K562 (cell line): ENCODE measurements around the gene TMEM19. TPM values are rescaled to one million over a fixed set of nuclear protein-coding genes. Genes with fewer than 3 reads are reported as not detected.

Experiments
- ATF1 ChIP-seq, 2 experiments: fragments of 450-650 bp in 1 of 2; IDR thresholded peaks; 2 replicates each; pipeline ENCODE4 v1.6.1; 2016; ENCODE audit warnings: missing compliant biosample characterization in 1 of 2, missing genetic modification characterization in 1 of 2
- CTCF ChIP-seq, 3 experiments: IDR thresholded peaks in 2 of 3; conservative IDR thresholded peaks in 1 of 3; 2 replicates each; pipeline ENCODE4 v1.5.1; 2011 to 2012; ENCODE audit warnings: low read length in 3 of 3, mild to moderate bottlenecking in 3 of 3, control low read depth in 2 of 3, improper control_type of control experiment in 1 of 3, inconsistent platforms in 1 of 3, low read depth in 1 of 3, mixed read lengths in 1 of 3, moderate library complexity in 1 of 3; ENCODE audit not compliant: insufficient read depth in 2 of 3
- ELF1 ChIP-seq: fragments of 200-800 bp; sonication (Bioruptor generic); IDR thresholded peaks from 2 replicates; pipeline ENCODE4 v1.6.1; 2016; ENCODE audit warnings: missing genetic modification characterization, missing compliant biosample characterization
- EP400 ChIP-seq: fragments of 450-650 bp; IDR thresholded peaks from 2 replicates; pipeline ENCODE4 v1.6.1; 2017; ENCODE audit warnings: antibody characterized with exemption, mild to moderate bottlenecking, moderate library complexity
- ETV1 ChIP-seq: fragments of 450-650 bp; conservative IDR thresholded peaks from 2 replicates; pipeline ENCODE4 v1.6.1; 2016; ENCODE audit warnings: missing genetic modification characterization, control low read depth, low read depth, missing compliant biosample characterization
- ETV5 ChIP-seq: sonication (generic); formaldehyde crosslinking; IDR thresholded peaks from 2 replicates; pipeline ENCODE4 v1.4.0; 2020; ENCODE audit warnings: low read depth, mild to moderate bottlenecking, missing genetic modification reagents
- FIP1L1 ChIP-seq: fragments of 200-400 bp; formaldehyde crosslinking; IDR thresholded peaks from 2 replicates; pipeline ENCODE4 v1.6.1; 2018; ENCODE audit warnings: mild to moderate bottlenecking, low read depth, low read length; ENCODE audit not compliant: poor library complexity, severe bottlenecking
- FOSL1 ChIP-seq: fragments of 200-800 bp; sonication (Bioruptor generic); conservative IDR thresholded peaks from 2 replicates; pipeline ENCODE4 v1.6.1; 2016; ENCODE audit warnings: missing genetic modification characterization, missing compliant biosample characterization
- GATAD2A ChIP-seq: fragments of 450-650 bp; IDR thresholded peaks from 2 replicates; pipeline ENCODE4 v1.6.1; 2017
- ID3 ChIP-seq, 2 experiments: fragments of 250-450 bp in 1 of 2; fragments of 450-650 bp in 1 of 2; sonication (Bioruptor Pico) in 1 of 2; IDR thresholded peaks; 2 replicates each; pipeline versions ENCODE4 v1.6.1 to v1.8.0; 2016 to 2021; ENCODE audit warnings: mild to moderate bottlenecking in 2 of 2, moderate library complexity in 2 of 2, missing compliant biosample characterization in 1 of 2, missing genetic modification characterization in 1 of 2
- MAZ ChIP-seq, 2 experiments: fragments of 450-650 bp in 1 of 2; sonication (generic) in 1 of 2; formaldehyde crosslinking; IDR thresholded peaks in 1 of 2; conservative IDR thresholded peaks in 1 of 2; 2 replicates each; pipeline versions ENCODE4 v1.4.0 to v1.5.0; 2020; ENCODE audit warnings: mild to moderate bottlenecking in 1 of 2, missing genetic modification reagents in 1 of 2
- NFIC ChIP-seq: fragments of 450-650 bp; IDR thresholded peaks from 2 replicates; pipeline ENCODE4 v1.6.1; 2017; ENCODE audit warnings: mild to moderate bottlenecking, inconsistent platforms
- RBBP5 ChIP-seq: fragments of 200-600 bp; sonication (generic); IDR thresholded peaks from 2 replicates; pipeline ENCODE4 v1.6.1; 2012; ENCODE audit warnings: borderline replicate concordance, mild to moderate bottlenecking, low read length, control low read depth, inconsistent platforms; ENCODE audit not compliant: insufficient read depth, poor library complexity, severe bottlenecking
- TEAD1 ChIP-seq, 2 experiments: fragments of 450-650 bp in 1 of 2; sonication (generic) in 1 of 2; formaldehyde crosslinking; IDR thresholded peaks; 2 replicates each; pipeline versions ENCODE4 v1.4.0 to v1.8.0; 2020 to 2022; ENCODE audit warnings: mild to moderate bottlenecking in 2 of 2, missing genetic modification reagents in 1 of 2
- UBTF ChIP-seq, 2 experiments: IDR thresholded peaks; 2 replicates each; pipeline ENCODE4 v1.6.1; 2012; ENCODE audit warnings: improper control_type of control experiment in 2 of 2, low read depth in 2 of 2, low read length in 2 of 2, borderline replicate concordance in 1 of 2
- VEZF1 ChIP-seq: fragments of 200-800 bp; sonication (Bioruptor generic); IDR thresholded peaks from 2 replicates; pipeline ENCODE4 v1.6.1; 2017; ENCODE audit warnings: missing genetic modification characterization, missing compliant biosample characterization
- ZNF280A ChIP-seq: fragments of 450-650 bp; IDR thresholded peaks from 2 replicates; pipeline ENCODE4 v1.6.1; 2018; ENCODE audit warnings: mild to moderate bottlenecking, low read depth; ENCODE audit not compliant: partially characterized antibody
- polyA plus RNA-seq, 8 experiments: library from polyadenylated mRNA; depleted of rRNA in 4 of 8; stranded (reverse) in 5 of 8; unstranded in 3 of 8; fragments of >200 nt; fragmentation: Nextera tagmentation in 2 of 8; fragmentation: Illumina TruSeq in 1 of 8; extraction: Ambion mirVana in 2 of 8; extraction: Trizol in 1 of 8; gene quantifications; 2 replicates each; pipeline versions ENCODE4 v1.2.1 to v1.2.3, GENCODE V29; 2011 to 2014; ENCODE audit warnings: inconsistent platforms in 1 of 8, missing spikeins in 1 of 8
- total RNA-seq, 7 experiments: library from RNA; depleted of rRNA in 6 of 7; stranded (reverse); fragments of >200 nt in 6 of 7; fragmentation: Illumina TruSeq in 2 of 7; extraction: Trizol in 2 of 7; gene quantifications; 2 replicates each; pipeline versions ENCODE4 v1.2.1 to v1.2.3, GENCODE V29; 2011 to 2021; ENCODE audit warnings: low replicate concordance in 1 of 7

Gene TMEM19
- total and polyA plus RNA-seq, 9 of the 15 experiments (the other 6 are each of a cell fraction or from before 2014, with no cell fraction given): 8.2 to 24.2 (median 17.2) TPM

- no peak for TF ChIP-seq ID3 (CRISPR knock-in tag; IDR thresholded peaks at IDR 0.05)
- peak; percentile 32; the same call in 1 of the 2 replicates for TF ChIP-seq ID3 (tag; IDR thresholded peaks at IDR 0.05)
- TF ChIP-seq ELF1 (tag): peak; percentile 78
- peak; percentile 77 for TF ChIP-seq VEZF1
- no peak for TF ChIP-seq ZNF280A
- peak; percentile 73; the same call in 1 of the 2 replicates for TF ChIP-seq EP400
- TF ChIP-seq ETV5 (CRISPR knock-in tag): peak; percentile 44; the same call in 1 of the 2 replicates
- peak; percentile 100 for TF ChIP-seq UBTF (IDR thresholded peaks at IDR 0.05; ENCODE audit: borderline replicate concordance in 1 of 2, low read depth in 2 of 2, low read length in 2 of 2)
- TF ChIP-seq FIP1L1: peak; percentile 66
- peak; percentile 34; the same call in 1 of the 2 replicates for TF ChIP-seq NFIC
- peak; percentile 53 to 91 (median 71) for TF ChIP-seq CTCF (IDR thresholded peaks at IDR 0.05 in 2 of 3, conservative IDR thresholded peaks at IDR 0.05 in 1 of 3; ENCODE audit: insufficient read depth in 2 of 3, low read depth in 1 of 3, low read length in 3 of 3)
- TF ChIP-seq ATF1 (CRISPR knock-in tag; IDR thresholded peaks at IDR 0.05): no peak
- TF ChIP-seq ATF1 (tag; IDR thresholded peaks at IDR 0.05): peak; percentile 75
- peak; percentile 88 to 90 for TF ChIP-seq MAZ (CRISPR knock-in tag; conservative IDR thresholded peaks at IDR 0.05 in 1 of 2, IDR thresholded peaks at IDR 0.05 in 1 of 2)
- TF ChIP-seq ETV1: peak; percentile 63; the same call in 1 of the 2 replicates
- TF ChIP-seq GATAD2A: peak; percentile 92
- TF ChIP-seq TEAD1 (CRISPR knock-in tag; IDR thresholded peaks at IDR 0.05): peak in 1 of 2 experiments; percentile 65; a peak in 1 of 4 replicates
- TF ChIP-seq FOSL1 (tag): no peak; the same call in 1 of the 2 replicates
- peak; percentile 92 for TF ChIP-seq RBBP5
These were observed at the start of gene TMEM19 (continued) for GRCh38 chr12:71685914-71686657.
